Breast epithelium (tissue), 3 donors: ENCODE data around the gene CADPS2.

ENCODE experiments used
- POLR2AphosphoS5 ChIP-seq, 3 donors: sonication (generic); formaldehyde crosslinking; IDR thresholded peaks; one replicate each; pipeline ENCODE4 v1.6.1; 2017; ENCODE audit warnings: antibody characterized with exemption in 3 of 3
- TF ChIP-seq, protein P1 (sequence below), 3 donors: fragments of 450-650 bp; IDR thresholded peaks; one replicate each; pipeline ENCODE4 v1.5.1; 2016 to 2017; ENCODE audit warnings: antibody characterized with exemption in 3 of 3, mild to moderate bottlenecking in 3 of 3, moderate library complexity in 3 of 3

DNA sequence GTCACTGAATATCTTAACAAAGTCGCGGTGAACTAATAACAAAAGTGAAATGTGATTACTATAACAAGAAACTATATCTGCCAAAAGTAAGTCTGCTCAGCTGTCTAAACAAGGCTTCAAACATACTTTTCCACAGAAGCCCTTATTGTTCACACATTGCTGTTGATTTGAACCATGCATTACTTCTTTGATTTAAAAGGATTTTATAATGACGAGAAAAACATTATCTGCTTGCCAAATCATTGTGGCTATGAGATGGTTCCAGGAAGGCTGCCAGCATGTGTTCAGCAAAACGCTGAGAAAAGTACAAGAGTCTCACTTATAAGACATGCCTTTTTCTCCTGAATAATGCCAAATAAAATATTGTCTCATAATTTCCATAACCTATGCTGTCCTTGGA lies 211.8 kb downstream of the CADPS2 start:
- TF ChIP-seq, protein P1, sequence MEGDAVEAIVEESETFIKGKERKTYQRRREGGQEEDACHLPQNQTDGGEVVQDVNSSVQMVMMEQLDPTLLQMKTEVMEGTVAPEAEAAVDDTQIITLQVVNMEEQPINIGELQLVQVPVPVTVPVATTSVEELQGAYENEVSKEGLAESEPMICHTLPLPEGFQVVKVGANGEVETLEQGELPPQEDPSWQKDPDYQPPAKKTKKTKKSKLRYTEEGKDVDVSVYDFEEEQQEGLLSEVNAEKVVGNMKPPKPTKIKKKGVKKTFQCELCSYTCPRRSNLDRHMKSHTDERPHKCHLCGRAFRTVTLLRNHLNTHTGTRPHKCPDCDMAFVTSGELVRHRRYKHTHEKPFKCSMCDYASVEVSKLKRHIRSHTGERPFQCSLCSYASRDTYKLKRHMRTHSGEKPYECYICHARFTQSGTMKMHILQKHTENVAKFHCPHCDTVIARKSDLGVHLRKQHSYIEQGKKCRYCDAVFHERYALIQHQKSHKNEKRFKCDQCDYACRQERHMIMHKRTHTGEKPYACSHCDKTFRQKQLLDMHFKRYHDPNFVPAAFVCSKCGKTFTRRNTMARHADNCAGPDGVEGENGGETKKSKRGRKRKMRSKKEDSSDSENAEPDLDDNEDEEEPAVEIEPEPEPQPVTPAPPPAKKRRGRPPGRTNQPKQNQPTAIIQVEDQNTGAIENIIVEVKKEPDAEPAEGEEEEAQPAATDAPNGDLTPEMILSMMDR (IDR thresholded peaks at IDR 0.05): no peak
- no peak for TF ChIP-seq POLR2AphosphoS5 (IDR thresholded peaks at IDR 0.05)
